Activated naive CD8-positive, alpha-beta T cell treated with anti-CD3 and anti-CD28 coated beads, Interleukin-2, amount 50 U/mL, for 24 hours (primary cell): ENCODE results near the gene MRPL11.

ENCODE experiments used
- ATAC-seq: fragments of 150-1000 bp; cut with Tn5 transposase; one replicate; pipeline ENCODE4 v1.10.0; 2021
- DNase-seq: peaks from one replicate; pipeline ENCODE4 v3.0.0; 2021
- H3K27ac Mint-ChIP-seq: one replicate; pipeline ENCODE4 v1.8.0; 2021; ENCODE audit warnings: mild to moderate bottlenecking, mixed read lengths
- H3K27me3 Mint-ChIP-seq: one replicate; pipeline ENCODE4 v1.8.0; 2021; ENCODE audit warnings: mixed read lengths
- H3K36me3 Mint-ChIP-seq: one replicate; pipeline ENCODE4 v1.8.0; 2021; ENCODE audit warnings: low read depth, mixed read lengths
- H3K4me1 Mint-ChIP-seq: one replicate; pipeline ENCODE4 v1.8.0; 2021; ENCODE audit warnings: mixed read lengths
- H3K4me3 Mint-ChIP-seq: one replicate; pipeline ENCODE4 v1.8.0; 2021; ENCODE audit warnings: mild to moderate bottlenecking, moderate library complexity, mixed read lengths
- H3K9me3 Mint-ChIP-seq: one replicate; pipeline ENCODE4 v1.8.0; 2021; ENCODE audit warnings: mixed read lengths

Gene MRPL11

GRCh38 chr11:66428933-66429332 lies 9.7 kb downstream of the MRPL11 start:
- Mint-ChIP-seq H3K27ac (no peak overlapping the region), H3K36me3 (peaks cover 14% of the 10 kb centered on the region), H3K27me3 (peaks cover 6% of the 10 kb centered on the region), H3K4me1 (peaks cover 2% of the 10 kb centered on the region), H3K4me3 (no peak overlapping the region), H3K9me3 (no peaks in the 10 kb centered on the region)
- DNase-seq (no peak), ATAC-seq (no peak)

GRCh38 chr11:66426314-66426713 lies 12.3 kb downstream of the MRPL11 start:
- ATAC-seq, result no peak
- peaks cover 4% of the 10 kb centered on the region for H3K9me3 Mint-ChIP-seq

GRCh38 chr11:66421492-66422205 lies 17.0 kb downstream of the MRPL11 start:
- no peak overlapping the region for H3K4me3 Mint-ChIP-seq

More at GRCh38 chr11:66426314-66426713, 12.3 kb downstream of the MRPL11 start:
- DNase-seq, result no peak
- no peak overlapping the region for H3K27ac Mint-ChIP-seq
- H3K4me3 Mint-ChIP-seq, result no peak overlapping the region
- H3K36me3 Mint-ChIP-seq, result peaks cover 9% of the 10 kb centered on the region
- peaks cover 9% of the 10 kb centered on the region for H3K27me3 Mint-ChIP-seq
- H3K4me1 Mint-ChIP-seq, result peaks cover 2% of the 10 kb centered on the region

DNA sequence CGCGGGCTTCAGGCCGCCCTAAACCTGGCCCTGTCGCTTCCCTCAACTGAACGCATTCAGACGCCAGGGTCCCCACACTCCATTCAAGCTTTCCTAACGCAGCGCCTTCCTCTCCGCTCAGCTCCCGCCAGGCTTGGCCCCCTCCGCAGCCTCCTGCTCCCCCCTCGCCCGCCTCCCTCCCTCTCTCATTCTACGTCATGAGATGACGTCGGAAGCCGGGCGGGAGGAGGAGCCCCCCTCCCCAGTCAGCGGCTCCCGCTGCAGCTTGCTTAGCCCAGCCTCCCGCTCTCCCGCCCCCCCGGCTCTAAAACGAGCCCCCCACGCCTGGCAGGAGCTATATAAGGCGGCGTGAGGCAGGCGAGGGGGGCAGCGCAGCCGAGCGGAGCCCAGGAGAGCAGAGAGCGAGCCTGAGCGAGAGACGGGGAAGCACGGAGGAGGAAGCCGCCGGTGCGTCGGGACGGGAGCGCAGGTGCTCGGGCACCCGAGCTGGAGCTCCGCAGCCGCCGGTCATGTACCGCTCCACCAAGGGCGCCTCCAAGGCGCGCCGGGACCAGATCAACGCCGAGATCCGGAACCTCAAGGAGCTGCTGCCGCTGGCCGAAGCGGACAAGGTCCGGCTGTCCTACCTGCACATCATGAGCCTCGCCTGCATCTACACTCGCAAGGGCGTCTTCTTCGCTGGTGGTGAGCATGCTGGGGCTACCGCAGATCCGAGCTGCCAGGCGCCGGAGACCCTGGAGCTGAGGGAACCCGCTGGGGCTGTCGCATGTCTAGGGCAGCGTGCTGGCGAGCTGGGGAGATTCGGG lies 17.8 kb downstream of the MRPL11 start, which contains the start of gene NPAS4:
Gene NPAS4, plus strand, starts transcription at position 365 of the 806 bp plus-strand sequence. Its CDS starts 145 bp downstream, at position 510.
- ATAC-seq, result no peak
- Mint-ChIP-seq H3K4me1 (peaks cover 38% of the 10 kb centered on the region), H3K27ac (no peak within 1 kb of the TSS), H3K36me3 (no peaks in the 10 kb centered on the region), H3K9me3 (peaks cover 9% of the 10 kb centered on the region), H3K27me3 (peaks cover 47% of the 10 kb centered on the region), H3K4me3 (no peak within 1 kb of the TSS)
- DNase-seq, result no peak

More at GRCh38 chr11:66421492-66422205, 17.0 kb downstream of the MRPL11 start:
- peaks cover 9% of the 10 kb centered on the region for H3K9me3 Mint-ChIP-seq
- peak; percentile 39 for ATAC-seq
- peak; percentile 89 for DNase-seq
- H3K27ac Mint-ChIP-seq, result no peak overlapping the region
- peaks cover 30% of the 10 kb centered on the region for H3K4me1 Mint-ChIP-seq
- H3K36me3 Mint-ChIP-seq, result no peaks in the 10 kb centered on the region
- H3K27me3 Mint-ChIP-seq, result peaks cover 41% of the 10 kb centered on the region

DNA sequence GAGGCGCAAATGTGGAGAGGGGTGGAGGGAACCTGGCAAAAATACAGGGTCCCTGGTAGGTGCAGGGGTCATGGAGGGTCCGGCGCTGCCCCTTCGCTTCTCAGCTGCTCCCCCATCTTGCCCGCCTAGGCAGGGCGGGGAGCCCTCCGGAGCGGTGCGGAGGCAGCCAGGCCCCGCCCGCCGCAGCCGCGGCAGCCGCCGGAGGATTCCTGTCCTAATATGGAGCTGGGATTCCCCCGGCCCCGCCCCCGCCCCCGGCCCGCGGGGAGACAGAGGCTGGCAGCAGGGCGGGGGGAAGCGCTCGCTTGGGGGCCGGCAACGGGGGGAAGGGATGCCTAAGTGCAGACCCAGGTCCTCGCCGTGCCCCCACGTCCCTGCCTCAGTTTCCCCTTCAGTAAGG lies 18.8 kb downstream of the MRPL11 start:
- Mint-ChIP-seq H3K36me3 (no peaks in the 10 kb centered on the region), H3K27me3 (peaks cover 56% of the 10 kb centered on the region), H3K4me3 (no peak overlapping the region), H3K4me1 (peaks cover 39% of the 10 kb centered on the region), H3K27ac (no peak overlapping the region), H3K9me3 (peaks cover 9% of the 10 kb centered on the region)
- DNase-seq (no peak), ATAC-seq (no peak)

GRCh38 chr11:66418986-66419308 lies 19.7 kb downstream of the MRPL11 start:
- Mint-ChIP-seq H3K9me3 (peaks cover 9% of the 10 kb centered on the region), H3K36me3 (no peaks in the 10 kb centered on the region), H3K27ac (no peak overlapping the region), H3K4me3 (peak overlapping the region; percentile 72), H3K27me3 (peaks cover 61% of the 10 kb centered on the region), H3K4me1 (peaks cover 39% of the 10 kb centered on the region)
- ATAC-seq, result no peak
- DNase-seq, result no peak

DNA sequence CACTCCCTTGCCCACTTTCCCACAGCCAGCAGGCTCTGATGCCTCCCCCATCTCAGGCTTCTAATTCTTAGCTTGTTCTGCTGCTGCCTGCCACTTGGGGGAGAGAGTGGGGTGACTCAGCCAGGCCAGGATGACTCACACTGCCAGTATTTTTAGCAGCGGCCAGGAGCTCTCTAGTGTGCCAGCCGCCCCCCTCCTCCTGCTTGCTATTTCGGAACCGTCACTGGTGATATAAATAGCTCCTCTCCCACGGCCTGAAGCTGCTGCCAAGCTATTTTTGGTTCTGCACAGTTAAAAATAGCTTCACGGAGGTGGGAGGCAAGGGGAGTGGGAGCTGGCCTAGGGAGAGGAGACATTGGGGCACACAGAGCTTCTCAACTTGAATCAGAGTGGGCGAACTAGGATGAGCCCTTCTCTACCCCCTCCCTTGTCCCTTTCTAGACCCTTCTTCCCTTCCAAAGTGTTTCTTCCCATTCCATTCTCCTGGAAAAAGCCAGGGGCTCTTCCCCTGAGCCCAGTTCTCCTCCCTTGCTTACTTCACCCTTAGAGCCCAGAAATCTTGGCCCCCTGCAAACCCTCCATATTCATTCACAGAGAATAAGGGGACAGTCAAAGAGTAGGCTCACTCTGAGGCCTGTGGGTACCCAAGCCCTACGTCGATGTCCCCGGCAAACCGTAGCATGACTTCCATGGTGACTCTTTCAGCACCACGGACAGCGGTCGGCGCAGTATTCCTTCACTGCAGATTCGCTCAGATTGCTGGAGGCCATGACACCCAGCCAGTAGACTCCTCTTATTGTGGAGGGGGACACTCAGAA lies 20.3 kb downstream of the MRPL11 start:
- Mint-ChIP-seq H3K4me3 (peak overlapping the region; percentile 72), H3K36me3 (no peaks in the 10 kb centered on the region), H3K27ac (peak overlapping the region; percentile 22), H3K27me3 (peaks cover 66% of the 10 kb centered on the region), H3K4me1 (peaks cover 39% of the 10 kb centered on the region), H3K9me3 (peaks cover 9% of the 10 kb centered on the region)
- peak; percentile 78 for DNase-seq
- peak; percentile 91 for ATAC-seq

GRCh38 chr11:66417000-66417399 lies 21.6 kb downstream of the MRPL11 start:
- H3K4me1 Mint-ChIP-seq, result peaks cover 39% of the 10 kb centered on the region
- H3K9me3 Mint-ChIP-seq, result peaks cover 5% of the 10 kb centered on the region
- peaks cover 75% of the 10 kb centered on the region for H3K27me3 Mint-ChIP-seq

GRCh38 chr11:66415423-66415822 lies 23.2 kb downstream of the MRPL11 start:
- no peak overlapping the region for H3K27ac Mint-ChIP-seq
- no peak for ATAC-seq
- no peak for DNase-seq
- peaks cover 39% of the 10 kb centered on the region for H3K4me1 Mint-ChIP-seq
- H3K4me3 Mint-ChIP-seq, result no peak overlapping the region
- H3K27me3 Mint-ChIP-seq, result peaks cover 76% of the 10 kb centered on the region
- no peaks in the 10 kb centered on the region for H3K36me3 Mint-ChIP-seq
- H3K9me3 Mint-ChIP-seq, result peaks cover 5% of the 10 kb centered on the region

More at GRCh38 chr11:66417000-66417399, 21.6 kb downstream of the MRPL11 start:
- Mint-ChIP-seq H3K27ac (no peak overlapping the region), H3K36me3 (no peaks in the 10 kb centered on the region), H3K4me3 (peak overlapping the region; percentile 16)
- ATAC-seq (no peak), DNase-seq (peak; percentile 46)

GRCh38 chr11:66414120-66414934 lies 24.3 kb downstream of the MRPL11 start:
- Mint-ChIP-seq H3K36me3 (no peaks in the 10 kb centered on the region), H3K4me1 (peaks cover 36% of the 10 kb centered on the region), H3K27me3 (peaks cover 70% of the 10 kb centered on the region), H3K4me3 (no peak overlapping the region), H3K27ac (no peak overlapping the region), H3K9me3 (peaks cover 5% of the 10 kb centered on the region)
- no peak for DNase-seq
- ATAC-seq, result no peak

- H3K4me1 Mint-ChIP-seq, result peaks cover 28% of the 10 kb centered on the region
- no peak overlapping the region for H3K4me3 Mint-ChIP-seq
- peaks cover 60% of the 10 kb centered on the region for H3K27me3 Mint-ChIP-seq
- H3K36me3 Mint-ChIP-seq, result no peaks in the 10 kb centered on the region
- DNase-seq, result no peak
- H3K9me3 Mint-ChIP-seq, result no peaks in the 10 kb centered on the region
- H3K27ac Mint-ChIP-seq, result no peak overlapping the region
- ATAC-seq, result no peak
Measured at GRCh38 chr11:66413167-66413566, 25.5 kb downstream of the MRPL11 start.

DNA sequence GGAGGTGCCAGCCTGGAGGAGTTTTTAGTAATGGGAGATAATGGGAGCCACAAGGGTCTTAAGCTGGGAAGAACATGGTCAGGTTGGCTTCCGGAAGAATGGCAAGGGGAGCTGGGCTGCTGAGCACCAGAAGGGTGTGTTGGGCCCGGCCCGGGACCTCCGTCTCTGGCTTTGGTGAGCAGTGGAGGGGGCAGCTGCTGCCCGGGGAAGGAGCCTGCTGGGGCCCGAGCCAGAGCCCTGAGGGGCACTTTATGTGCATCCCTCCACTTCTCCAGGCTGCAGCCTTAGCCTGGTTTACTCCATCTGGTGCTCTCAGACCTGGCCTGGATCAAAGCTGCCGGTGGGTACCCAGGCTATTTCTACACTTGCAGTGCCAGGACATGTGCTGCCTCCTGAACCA lies 26.5 kb downstream of the MRPL11 start:
- H3K27me3 Mint-ChIP-seq, result peaks cover 53% of the 10 kb centered on the region
- no peak overlapping the region for H3K4me3 Mint-ChIP-seq
- DNase-seq (no peak), ATAC-seq (no peak)
- no peak overlapping the region for H3K27ac Mint-ChIP-seq
- no peaks in the 10 kb centered on the region for H3K36me3 Mint-ChIP-seq
- peaks cover 17% of the 10 kb centered on the region for H3K4me1 Mint-ChIP-seq
- H3K9me3 Mint-ChIP-seq, result no peaks in the 10 kb centered on the region

DNA sequence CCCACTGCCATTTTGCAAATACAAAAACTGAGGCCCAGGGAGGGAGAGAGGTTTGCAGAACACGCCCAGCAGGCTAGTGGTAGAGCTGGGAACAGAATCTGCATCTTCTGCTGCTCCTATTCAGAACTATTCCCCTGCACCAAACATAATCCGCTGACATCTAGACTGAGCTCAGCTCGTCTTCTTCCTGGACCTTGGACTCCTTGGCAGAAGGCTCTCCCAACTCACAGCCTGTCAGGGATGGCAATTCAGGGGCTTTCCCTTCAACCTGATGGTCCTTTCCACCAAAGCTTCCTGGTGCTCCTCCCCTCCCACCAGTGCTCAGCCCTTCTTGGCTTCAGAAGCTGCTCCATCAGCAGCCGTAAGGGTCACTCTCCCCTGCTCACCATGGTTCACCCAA lies 27.3 kb downstream of the MRPL11 start:
- Mint-ChIP-seq H3K27ac (no peak overlapping the region), H3K4me1 (peaks cover 9% of the 10 kb centered on the region), H3K27me3 (peaks cover 47% of the 10 kb centered on the region), H3K9me3 (no peaks in the 10 kb centered on the region), H3K4me3 (no peak overlapping the region), H3K36me3 (no peaks in the 10 kb centered on the region)
- ATAC-seq (no peak), DNase-seq (no peak)

- Mint-ChIP-seq H3K27ac (no peak overlapping the region), H3K4me3 (no peak overlapping the region), H3K36me3 (no peaks in the 10 kb centered on the region), H3K9me3 (no peaks in the 10 kb centered on the region), H3K4me1 (peaks cover 4% of the 10 kb centered on the region), H3K27me3 (peaks cover 42% of the 10 kb centered on the region)
- no peak for DNase-seq
- ATAC-seq, result no peak
Measured at GRCh38 chr11:66410191-66410590, 28.5 kb downstream of the MRPL11 start.
